ENCODE data around the gene WWOX.
"Not testable (repeated sequence)": the region's sequence is repeated elsewhere in the genome, so short reads cannot be mapped to it uniquely, and the experiment has no call there.

Gene WWOX

DNA sequence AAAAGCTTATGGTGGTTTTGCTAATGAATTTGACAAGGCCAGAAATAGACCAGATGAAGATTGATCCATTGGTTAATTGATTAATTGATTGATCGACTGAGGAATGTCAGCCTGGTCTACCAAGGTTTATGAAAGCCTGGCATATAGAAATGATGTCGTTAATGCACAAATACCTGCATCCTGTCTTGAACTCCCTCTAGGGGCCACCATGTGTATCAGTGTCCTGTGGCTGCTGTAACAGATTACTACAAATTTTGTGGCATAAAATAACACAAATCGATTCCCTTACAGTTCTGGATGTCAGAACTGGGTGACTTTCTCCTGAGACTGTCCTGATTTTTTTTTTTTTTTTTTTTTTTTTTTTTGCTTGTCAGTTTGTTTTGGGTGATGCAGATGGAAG lies 947.9 kb downstream of the WWOX start:
- no peak for DNase-seq

DNA sequence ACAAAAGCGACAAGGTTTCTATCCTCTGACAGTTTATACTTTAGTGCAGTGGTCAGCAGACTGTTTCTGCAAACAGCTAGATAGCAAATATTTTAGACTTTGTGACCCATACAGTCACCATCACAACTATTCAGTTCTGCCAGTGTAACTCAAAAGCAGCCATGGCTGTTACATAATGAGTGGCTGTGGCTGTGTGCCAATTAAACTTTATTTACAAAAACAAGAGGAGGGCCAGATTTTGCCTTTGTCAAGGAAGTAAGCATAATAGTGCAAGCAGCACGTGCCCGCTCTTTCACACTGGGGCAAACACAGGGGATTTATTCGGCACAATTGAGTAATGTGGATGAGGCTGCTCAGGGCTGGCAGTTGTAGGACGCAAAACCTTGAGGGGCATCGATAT lies 949.6 kb downstream of the WWOX start:
- no peak for DNase-seq

DNA sequence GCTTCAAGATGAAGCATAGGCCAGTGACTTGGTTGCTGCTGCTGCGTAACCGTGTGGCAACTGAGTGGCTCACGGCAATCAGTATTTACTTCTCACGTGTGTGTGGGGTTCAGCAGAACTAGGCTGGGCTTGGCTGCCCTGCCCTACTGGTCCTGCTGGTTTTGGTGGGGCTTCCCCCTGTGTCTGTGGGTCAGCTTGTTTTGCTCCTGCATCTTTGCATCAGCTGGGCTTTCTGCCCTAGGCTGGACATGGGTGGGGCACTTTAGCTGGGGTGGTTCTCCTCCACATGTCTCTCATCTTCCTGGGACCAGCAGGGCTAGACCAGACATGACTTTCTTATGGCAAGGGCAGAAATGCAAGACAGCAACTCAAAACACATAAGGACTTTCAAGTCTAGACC lies 950.6 kb downstream of the WWOX start:
- DNase-seq: no peak

DNA sequence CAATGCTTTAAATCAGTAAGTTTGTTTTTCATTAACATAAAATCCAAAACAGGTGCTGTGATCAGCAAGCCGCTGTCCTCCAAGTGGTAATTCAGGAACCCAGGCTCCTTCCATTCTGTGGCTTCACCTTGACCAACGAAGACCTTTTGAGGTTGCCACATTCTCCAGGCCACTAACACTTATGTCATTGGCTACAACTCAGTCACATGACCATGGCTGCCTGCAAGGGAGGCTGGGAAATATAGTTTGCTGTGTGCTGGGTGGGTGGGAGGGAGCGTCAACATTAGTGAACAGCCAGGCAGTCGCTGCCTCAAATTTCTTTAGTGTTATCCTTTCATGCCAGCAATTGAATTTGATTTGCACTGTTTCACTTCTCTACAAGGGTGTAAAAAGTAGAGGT lies 951.9 kb downstream of the WWOX start:
- DNase-seq: no peak

DNA sequence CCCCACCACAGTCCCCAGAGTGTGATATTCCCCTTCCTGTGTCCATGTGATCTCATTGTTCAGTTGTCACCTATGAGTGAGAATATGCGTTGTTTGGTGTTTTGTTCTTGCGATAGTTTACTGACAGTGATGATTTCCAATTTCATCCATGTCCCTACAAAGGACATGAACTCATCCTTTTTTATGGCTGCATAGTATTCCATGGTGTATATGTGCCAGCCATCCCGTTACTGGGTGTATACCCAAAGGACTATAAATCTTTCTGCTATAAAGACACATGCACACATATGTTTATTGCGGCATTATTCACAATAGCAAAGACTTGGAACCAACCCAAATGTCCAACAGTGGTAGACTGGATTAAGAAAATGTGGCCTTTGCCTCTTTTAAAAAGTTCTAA lies 952.7 kb downstream of the WWOX start:
- not testable (repeated sequence) for DNase-seq

DNA sequence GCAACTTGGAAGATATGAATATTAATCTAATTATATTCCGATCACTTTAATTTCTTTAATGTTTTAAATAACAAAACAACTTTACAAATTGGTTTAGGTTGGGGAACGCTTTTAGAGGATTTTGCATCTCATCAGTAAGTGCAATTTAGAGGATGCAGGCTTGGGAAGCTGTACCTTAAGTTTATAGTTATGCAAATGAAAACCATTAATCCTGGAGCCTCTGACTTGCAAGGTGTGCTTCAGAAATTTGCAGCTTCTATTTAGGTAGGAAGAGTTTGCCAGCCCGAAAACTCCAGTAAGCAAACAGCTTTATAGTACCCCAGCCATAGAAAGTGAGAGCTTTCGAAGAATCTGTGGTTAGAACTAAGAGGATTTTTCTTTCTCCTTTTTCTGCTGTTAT lies 954.1 kb downstream of the WWOX start:
- no peak for DNase-seq

DNA sequence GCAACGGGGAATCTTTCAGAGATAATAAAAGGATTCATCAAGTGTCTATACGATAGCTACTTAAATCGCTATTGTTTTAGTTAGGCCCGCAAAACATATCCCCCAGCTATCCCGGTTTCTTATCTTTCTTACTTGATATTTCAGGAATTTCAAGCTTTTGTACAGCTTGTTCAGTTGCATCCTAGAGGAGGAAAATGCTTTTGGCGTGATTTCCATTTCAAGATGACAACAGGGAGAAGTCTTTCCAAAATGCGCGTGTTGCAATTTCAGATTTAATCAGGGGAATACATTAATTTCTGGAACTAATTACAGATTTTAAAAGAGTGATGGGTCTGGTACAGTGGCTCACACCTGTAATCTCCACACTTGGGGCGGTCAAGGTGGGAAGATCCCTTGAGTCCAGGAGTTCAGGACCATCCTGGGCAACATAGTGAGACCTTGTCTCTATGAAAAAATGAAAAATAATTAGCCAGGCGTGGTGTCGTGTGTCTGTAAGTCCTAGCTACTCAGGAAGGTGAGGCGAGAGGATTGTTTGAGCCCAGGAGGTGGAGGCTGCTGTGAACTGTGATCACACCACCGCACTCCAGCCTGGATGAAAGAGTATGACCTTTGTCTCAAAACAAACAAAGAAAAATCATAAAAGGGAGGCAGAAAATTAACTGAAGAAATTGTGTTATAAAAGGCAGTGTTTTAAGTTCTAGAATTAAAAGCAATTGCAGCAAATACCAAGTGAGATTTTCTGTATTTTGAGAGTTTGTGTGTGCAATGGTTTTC lies 954.9 kb downstream of the WWOX start:
- no peak for DNase-seq

DNA sequence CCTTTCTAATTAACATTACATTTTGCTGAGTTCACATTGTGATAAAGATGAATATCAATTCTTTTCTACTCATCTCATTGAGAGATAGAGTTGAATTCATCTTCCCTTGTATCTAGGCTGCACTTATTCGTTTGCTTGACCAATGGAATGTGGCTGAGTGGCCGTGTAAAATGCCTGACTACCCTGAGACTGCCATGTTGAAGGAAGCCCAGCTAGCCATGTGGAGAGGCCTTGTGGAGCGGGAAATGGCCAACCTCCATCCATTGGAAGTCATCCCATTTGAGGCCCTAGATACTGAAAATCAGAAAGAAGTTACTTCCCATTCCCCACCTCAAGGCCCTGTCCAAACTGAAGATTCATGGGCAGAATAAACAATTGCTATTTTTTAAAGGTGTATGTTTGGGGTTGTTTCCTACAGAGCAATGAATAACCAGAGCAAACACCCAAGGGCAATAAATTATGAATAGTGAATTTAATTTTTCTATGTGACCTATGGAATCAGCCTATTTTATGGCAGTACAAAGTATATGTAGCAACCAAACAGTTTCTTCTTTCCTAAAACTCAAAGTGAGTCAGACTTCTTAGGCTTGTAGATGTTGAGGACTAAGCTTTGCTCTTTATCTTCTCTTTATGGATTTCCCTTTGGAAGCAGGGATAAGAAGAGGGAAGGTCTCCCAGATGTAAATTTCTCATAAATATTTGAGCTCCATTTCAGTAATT lies 956.0 kb downstream of the WWOX start:
- no peak for DNase-seq

DNA sequence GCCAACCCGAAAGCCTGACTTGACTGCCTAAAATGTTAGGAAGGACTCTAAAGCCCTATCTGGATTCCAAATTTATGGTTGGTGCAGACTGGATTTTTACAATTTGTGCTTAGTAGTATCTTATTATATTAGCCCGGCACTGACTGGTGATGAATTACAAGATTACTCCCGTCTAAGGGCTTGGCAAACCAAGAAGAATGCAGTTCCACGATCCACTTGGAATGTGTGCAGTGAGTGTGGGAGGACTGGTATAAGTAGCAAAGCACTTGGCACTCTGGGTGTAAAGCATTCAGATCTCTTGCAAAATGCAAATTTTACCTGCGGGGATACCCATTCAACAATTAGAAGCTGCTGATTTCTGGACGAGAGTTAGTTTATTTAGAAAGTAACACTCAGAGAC lies 961.7 kb downstream of the WWOX start:
- no peak for DNase-seq

DNA sequence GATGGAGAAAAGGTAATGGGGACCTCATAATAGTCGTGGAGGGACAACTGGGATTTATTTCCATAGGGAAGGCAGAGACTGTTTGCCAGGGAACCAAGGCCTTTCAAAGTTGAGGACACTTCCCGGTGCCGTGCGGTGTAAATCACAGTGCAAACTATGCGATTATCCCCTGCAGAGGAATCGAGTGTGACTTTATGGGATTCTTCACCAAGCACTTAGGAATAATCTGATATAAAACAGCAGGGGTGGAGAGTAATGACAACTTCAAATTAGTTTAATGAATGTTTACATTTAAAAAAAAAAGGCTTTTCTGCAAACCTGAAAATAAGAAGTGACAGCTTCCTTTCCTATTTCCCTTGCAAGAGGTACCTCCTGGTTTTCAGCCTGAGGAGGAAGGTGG lies 962.9 kb downstream of the WWOX start:
- no peak for DNase-seq

DNA sequence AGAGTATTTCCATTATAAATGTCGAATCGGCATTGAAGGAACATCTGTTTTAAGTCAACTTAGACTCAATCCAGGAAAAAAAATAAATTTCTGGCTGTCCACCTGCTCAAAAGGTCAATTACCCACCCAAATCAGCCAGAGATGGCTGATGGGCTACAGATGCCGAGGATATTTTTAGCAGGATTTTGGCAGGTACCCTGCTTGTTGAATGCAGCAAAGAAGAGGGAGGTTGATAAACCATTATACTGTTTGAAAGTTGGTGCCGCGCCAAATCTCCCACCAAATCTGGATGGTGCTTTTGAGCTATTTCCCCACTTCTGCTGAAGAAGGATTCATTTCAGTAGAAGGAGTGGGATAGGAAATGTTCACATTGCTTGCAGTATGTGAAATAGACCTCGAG lies 963.4 kb downstream of the WWOX start:
- DNase-seq: no peak

DNA sequence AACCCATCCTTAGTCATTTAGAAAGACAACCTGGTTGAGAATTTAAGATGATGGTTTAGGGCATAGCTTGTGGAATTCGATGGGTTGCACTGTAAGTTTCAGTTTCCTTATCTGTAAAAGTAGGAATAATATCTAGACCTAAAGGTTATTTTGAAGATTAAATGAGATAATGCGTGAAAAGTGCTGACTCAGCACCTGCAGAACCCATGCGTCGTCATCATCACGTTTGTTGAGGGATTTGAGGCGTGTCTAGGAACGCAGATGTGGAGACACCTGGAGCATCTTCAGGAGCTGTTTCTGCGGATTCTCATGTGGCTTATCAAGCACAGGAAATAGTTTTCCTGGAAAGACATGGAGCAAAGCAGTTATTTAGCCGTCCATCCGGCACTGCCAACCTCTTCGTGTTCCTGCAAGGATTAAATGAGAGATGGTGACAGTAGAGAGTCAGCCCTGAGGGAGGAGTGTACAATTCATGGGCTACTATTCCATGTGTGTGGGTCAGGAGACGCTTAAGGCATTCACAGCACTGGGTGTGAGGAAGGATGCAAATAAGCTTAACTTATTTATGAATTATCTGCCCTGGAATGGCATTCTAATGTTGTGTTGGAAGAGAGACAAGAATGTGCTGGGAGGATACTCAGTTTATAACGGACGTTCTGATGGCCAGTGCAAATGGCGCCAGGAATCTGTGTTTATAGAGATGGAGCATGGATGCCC lies 965.0 kb downstream of the WWOX start:
- no peak for DNase-seq

DNA sequence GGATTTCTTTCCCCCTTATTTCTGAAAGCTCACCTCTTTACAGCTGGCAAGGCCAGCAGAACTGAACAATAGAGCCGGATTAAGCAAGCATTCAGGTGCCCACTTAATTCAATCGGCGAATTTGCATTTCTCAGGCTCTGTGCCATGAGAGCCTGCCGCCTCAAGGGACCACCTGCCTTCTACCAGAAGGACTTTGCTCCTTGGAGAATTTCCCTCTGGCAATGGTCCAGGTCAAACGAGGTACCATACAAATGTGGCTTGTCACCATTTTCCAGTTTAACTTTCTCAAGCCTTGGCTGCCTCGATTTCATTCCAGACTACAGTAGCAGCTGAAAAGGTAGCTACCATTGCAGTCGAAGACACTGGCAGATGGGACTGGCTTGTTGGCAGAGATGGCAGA lies 967.1 kb downstream of the WWOX start:
- no peak for DNase-seq

DNA sequence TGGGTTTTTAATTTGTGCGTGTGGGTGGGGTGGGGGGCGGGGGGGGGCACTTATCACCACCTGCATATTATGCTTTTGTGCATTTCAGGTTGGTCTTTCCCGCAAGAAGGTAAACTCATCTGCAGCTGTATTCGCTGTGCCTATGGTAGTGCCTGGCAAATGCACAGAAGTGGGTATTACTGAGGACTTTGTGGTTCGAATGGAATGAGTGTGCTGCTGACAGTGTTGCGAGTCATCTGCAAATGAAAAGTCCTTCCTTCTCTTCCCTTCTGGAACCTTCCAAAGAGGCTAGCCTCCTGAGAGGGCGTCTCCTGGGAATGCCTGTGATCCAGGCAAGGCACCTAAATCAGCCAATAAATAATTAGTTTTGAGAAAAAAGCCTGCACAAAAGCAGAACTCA lies 968.1 kb downstream of the WWOX start:
- DNase-seq: peak; percentile 2

DNA sequence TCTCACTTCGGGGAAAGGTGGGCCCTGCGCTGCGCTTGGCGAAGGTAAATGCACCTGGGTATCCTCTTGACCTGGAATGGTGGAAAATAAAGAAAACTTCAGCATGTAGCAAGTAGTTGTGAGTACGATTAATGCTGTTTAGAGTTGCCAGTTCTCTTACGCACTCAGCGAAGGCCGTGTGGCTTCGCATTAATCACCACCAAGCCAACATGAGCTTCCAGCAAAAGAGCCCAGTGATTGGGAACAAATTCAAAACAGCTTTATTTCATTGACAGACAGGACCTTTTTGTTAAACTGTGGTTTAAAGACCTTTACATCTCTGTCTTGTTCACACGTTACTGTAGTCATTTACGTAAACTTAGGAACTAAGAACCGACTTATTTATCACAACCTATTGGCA lies 969.7 kb downstream of the WWOX start:
- no peak for DNase-seq

DNA sequence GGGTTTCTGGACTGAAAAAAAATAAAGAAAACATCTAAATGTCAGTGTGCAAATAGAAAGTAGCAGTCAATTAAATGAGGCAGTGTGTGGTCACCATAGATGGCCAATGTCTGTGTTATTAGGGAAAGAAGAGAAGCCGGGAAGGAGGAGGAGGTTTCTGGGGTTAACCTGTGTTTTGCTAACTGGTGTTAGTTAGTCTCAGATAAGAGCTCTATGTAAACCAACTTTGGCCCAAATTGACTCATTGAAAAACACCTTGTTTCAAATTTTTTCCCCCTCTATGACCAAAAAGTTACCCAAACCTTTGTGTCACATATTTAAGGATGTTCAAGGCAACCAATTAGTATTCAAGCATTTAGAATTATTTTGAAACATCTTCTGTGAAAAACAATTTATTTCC lies 970.2 kb downstream of the WWOX start:
- DNase-seq: no peak

DNA sequence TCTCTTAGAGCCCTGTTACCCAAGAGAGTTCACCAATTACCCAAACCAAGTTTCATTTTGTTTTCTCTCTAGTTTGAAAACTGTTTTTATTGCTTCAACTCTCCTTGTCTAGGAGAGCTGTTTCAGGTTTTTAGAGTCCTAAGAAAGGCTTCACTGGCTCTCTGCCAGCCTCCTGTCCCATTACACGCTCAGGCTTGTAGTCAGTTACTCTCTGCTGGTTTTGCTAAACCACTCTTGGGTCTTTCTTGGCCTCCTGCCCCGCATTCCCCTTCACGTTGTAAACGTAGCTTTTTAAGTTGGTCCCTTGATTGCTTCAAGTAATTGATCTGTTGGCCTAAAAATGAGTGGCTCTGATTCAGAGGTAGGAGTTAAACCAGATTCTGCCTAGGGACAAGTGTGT lies 972.0 kb downstream of the WWOX start:
- no peak for DNase-seq

DNA sequence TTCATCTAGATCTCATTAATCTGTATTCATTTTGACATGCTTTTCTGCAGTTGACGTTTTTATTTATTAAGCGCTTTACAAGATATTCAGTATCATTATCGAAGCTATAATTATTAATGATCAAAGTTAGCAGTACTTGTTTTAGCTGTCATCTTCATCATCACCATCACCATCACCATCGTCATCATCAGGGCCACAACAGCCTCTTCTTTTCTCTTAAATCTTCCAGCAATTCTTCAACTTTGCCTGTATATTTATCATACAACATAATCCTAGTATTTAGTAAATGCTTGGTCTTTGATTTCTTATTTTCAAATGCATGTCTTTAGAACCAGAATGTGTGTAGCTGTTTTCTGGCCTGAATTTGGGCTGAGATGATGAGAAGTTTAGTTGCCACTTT lies 973.1 kb downstream of the WWOX start:
- no peak for DNase-seq

DNA sequence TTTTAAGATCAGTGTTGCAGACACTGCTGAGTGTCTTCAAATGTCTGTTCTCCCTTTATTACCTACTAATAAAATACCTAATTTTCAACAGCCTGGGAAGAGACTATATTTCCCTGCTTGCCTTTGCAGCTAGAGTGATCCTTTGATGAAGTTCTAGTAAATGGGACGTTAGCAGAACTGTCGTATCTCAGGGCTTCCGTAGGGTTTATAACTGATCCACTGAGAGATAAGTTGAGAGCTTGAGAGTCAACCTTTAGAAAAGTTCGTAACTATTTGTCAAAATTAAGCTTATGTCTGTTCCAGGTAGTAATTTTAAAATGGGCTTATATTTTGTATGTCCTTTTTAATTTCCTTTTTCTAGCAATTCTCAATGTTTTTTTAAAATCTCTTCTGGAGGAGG lies 974.1 kb downstream of the WWOX start:
- DNase-seq: no peak

DNA sequence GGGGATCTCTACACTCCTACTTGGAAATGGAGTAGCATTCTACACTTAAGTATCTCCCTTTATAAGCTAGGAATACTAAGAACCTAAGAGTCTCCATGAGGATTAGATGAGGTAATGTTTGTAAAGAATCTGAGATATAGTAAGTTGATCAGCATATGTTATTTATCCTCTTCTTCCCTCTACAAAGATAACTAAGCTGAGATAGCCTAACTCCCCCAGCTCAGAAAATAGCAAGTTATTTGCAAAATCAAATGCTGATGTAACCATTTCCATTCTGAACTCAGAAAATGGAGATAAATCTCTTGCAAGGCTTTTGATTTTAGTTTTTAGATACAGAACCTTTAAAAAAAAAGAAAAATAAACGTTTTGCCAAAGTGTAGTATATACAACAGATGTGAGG lies 975.1 kb downstream of the WWOX start:
- no peak for DNase-seq

DNA sequence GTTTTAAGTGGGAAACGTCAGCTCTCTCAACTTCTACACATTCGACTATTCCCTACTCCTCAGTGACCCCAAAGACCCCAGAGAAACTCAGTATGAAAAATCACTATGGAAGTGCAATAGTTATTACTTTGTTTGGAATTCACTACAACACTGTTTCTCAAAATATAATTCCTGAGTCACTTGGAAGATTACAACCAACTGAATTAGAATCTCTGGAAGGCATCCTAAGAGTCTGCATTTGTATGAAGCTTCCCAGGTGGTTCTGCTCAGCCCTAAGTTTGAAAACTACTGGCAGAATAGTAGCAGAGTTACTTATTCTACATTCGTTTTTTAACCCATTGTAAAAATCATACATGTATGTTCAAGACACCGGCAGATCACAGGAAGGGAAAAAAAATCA lies 975.5 kb downstream of the WWOX start:
- DNase-seq: no peak

DNA sequence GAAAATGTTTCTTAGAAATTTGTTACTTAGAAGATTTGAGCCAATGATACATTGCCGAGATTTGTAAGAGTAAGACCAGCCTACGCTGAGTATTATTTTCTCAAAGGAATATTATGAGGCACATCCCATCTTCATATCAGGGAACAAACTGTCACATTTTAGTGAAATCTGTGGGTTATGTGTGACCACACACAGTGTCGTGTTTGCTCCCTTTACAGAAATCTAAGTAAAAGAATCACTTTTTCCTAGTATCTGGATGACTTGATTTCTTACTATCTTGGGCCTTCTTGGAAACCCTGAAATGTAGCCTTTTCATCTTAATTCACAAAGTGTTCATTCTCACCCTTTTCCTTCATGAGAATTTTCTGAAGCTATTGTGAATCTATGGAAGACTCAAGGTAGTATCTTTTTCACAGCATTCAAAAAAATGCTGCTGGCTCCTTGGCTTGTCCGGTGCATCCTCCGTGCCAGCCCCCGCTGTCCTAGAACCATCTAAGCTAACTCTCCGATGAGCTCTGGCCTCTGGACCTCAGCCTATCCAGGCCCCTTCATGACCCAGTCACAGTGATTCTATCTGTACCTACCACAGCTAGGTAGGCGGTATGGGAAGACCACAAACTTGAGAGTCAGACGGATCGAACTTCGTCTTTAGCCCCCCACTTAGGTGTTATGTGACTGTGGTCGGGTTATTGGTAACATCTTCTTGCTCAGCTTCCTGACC lies 976.8 kb downstream of the WWOX start:
- no peak for DNase-seq

DNA sequence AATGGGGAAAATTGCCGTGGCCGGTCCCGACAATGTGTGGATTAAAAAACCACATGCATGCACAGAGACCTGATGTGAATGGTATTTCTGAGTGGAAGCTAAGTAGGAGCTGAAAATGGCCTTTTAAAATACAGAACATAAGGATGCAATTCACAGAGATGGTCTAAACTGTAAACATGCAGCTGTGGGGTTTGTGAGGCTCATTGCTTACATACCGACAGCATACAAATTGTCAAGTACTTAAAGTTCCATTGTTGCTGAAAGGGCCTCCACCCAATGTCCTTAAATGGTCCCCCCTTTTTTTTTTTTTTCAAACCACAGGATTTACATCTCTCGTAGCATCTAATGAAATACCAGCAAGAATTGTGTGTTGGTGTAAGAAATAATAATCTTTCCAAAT lies 977.9 kb downstream of the WWOX start:
- no peak for DNase-seq
